HT-29 (cell line): ENCODE measurements around the gene PCNX3. TPM values are rescaled to one million over a fixed set of nuclear protein-coding genes. Genes with fewer than 3 reads are reported as not detected.

Experiments used
- DNase-seq: peaks from one replicate; pipeline ENCODE4 v3.0.0-alpha.2; 2015; ENCODE audit warnings: low spot score
- total RNA-seq: library from RNA; depleted of rRNA; stranded (reverse); fragments of >200 nt; shearing (Covaris generic); gene quantifications from 2 replicates; pipeline ENCODE4 v1.2.3, GENCODE V29; 2014; rRNA removed

PCNX3 gene
- 87.6 and 102 TPM in 2 replicates for total RNA-seq

DNA sequence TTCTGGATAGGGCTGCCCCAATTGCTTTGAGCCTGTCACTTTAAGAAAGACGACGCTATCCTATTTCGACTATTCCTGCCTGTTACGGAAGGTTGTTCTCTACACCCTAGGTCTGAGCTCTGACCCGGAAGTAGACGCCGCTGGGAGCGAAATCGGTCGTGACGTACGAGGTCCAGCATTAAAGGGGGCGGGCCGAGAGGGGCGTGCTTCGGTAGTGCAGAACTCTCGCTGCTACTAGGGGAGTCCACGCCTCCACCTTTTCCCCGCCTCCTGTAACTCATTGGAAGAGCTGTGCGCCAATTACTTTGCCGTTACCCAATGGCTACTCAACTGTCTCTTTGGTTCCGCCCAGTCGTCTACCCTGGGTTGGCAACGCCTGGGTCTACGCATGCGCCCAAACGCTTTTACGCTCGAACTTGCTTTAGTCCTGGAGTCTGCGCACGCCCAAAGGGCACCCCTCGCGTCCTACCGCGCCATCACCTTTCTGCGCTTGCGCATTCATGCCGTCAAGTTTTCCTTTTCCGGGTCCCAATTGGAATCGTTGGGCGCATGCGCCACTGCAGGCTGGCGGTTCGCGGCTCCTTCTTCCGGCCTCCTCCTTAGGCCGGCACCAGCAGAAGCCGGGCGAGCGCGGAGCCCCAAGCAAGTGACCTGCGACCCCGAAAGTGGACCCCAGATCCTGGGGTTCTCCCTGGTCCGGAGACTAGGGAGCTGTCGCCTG is at the start of gene PCNX3:
Gene PCNX3 (plus strand): TSS at position 548 of the 721 bp plus-strand sequence. CDS start 536 bp downstream, outside the sequence.
- DNase-seq: peak; percentile 100

DNA sequence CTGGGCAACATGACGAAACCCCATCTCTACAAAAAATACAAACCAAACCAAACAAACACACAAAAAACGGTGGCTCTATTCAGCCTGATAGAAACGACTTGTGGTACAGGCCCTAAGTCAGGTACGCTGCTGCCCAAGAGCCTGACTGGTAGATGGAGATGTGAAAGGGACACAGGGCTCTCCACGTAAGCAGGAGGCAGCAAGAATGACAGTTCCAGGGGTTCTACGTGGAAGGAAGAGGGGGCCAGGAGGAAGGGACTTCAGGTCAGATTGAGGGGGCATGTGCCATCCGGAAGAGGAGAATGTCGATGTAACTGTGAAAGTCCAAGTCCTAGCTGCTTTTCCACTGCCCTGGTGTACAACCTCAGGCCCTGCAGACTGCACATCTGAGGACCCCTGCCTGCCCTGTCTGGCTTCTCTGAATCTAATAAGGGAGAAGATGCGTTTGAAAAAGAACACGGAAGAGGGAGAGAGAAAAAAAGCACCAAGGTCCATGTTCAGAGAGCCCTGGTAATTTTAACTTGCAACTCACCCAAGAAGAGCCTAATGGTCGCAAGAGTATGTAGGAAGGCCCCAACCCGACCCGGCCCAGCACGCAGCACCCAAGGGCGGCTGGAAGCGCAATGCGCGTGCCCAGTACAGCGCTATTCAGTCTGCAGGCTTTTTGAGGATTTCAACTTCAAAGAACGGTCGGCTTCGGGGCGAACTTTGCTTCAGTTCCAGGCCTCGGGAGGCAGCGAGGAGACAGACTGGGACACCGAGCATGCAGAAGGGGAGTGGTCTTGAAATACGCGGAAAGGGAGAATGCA is 46.2 kb upstream of the PCNX3 start:
- peak; percentile 26 for DNase-seq

DNA sequence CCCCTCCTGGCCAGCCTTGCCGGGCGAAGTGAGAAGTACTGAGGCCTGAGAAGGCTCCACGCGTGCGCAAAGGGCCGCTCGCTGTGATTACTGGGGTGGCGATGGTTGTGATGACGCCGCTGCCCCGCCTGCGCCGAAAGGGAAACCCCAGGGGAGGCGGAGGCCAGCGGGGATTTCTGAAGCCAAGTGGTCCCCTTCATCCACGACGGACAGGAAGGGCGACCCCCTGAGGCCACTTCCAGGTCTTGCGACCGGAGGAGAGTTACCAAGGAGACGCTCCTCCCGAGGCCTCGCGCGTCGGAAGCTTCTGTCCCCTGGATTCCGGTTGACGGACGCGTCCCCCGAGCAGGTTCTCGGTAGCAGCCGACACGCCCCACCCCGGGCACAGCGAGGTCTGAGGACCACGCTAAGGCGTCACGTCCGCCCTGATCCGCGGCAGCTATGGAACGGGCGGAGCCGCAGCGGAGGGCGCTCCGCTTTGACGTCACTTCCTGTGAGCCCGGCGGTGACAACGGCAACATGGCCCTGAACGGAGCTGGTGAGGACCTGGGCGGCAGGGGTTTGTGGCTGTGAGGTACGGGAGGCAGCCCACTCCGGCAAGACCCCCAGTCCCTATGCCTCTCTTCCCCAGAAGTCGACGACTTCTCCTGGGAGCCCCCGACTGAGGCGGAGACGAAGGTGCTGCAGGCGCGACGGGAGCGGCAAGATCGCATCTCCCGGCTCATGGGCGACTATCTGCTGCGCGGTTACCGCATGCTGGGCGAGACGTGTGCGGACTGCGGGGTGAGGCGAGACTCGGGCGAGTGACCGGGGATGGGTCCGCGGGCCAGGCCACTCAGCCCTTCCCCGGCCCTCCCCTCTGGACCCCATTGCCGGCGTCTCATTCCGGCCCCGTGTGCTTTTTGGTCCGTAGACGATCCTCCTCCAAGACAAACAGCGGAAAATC is 45.3 kb upstream of the PCNX3 start, which contains the start of gene ZNRD2:
Gene ZNRD2 (plus strand): TSS at position 505 of the 946 bp plus-strand sequence. CDS start 15 bp downstream, at position 520.
- peak; percentile 99 for DNase-seq

DNA sequence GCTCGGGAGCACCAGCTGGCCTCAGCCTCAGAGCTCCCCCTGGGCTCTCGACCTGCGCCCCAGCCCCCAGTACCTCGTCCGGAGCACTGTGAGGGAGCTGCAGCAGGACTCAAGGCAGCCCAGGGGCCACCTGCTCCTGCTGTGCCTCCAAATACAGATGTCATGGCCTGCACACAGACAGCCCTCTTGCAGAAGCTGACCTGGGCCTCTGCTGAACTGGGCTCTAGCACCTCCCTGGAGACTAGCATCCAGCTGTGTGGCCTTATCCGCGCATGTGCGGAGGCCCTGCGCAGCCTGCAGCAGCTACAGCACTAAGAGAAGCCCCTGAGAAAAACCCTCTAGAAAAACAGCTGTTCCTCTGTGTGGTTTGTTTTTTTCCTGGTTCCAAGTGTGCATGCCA is 44.2 kb upstream of the PCNX3 start:
- DNase-seq: no peak

DNA sequence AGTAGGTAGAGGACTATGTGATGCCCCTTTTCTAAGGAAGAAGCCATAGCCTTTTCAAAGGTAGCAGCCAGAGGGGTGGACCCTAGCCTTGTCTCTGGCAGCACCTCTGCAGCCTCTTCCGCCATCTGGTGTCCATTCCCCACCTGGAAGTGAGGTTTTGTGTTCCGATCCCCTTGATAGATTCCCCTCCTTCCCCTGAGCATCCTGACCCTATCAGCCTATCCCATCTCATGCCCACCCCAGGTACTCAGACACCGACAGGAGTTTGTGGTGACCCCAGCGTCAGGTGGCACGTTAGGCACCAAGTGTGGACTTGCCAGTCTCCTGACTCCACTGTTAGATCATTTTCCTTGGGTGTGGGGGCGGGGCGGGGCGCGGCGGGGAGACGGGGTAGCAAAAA is 43.6 kb upstream of the PCNX3 start:
- DNase-seq: peak; percentile 90

DNA sequence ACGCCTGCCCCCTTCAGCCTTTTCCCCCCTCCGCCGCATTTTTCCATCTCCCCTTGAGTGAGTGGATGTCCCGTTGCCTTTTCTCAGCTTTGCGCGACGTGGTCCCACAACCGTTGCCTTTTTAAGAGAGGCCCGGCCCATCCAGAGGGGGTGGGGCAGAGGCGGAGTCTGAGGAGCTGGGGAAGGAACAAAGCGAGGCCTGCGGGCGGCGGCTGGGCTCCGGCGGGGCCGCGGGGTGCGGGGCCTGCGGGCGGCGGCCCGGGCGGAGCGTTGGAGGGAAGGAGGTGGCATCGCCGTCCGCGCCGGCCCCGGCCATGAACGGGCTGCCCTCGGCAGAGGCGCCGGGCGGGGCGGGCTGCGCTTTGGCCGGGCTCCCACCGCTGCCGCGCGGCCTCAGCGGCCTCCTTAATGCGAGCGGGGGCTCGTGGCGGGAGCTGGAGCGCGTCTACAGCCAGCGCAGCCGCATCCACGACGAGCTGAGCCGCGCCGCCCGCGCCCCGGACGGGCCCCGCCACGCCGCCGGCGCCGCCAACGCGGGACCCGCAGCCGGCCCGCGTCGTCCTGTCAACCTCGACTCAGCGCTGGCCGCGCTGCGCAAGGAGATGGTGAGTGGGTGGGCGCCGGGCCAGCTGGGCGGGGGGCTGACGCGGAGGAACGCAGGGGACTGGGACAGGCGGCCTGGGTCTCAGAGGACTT is 43.1 kb upstream of the PCNX3 start, which contains the start of gene FAM89B:
Gene FAM89B (plus strand): TSS at position 183 of the 696 bp plus-strand sequence. CDS start 132 bp downstream, at position 315.
- peak; percentile 90 for DNase-seq

DNA sequence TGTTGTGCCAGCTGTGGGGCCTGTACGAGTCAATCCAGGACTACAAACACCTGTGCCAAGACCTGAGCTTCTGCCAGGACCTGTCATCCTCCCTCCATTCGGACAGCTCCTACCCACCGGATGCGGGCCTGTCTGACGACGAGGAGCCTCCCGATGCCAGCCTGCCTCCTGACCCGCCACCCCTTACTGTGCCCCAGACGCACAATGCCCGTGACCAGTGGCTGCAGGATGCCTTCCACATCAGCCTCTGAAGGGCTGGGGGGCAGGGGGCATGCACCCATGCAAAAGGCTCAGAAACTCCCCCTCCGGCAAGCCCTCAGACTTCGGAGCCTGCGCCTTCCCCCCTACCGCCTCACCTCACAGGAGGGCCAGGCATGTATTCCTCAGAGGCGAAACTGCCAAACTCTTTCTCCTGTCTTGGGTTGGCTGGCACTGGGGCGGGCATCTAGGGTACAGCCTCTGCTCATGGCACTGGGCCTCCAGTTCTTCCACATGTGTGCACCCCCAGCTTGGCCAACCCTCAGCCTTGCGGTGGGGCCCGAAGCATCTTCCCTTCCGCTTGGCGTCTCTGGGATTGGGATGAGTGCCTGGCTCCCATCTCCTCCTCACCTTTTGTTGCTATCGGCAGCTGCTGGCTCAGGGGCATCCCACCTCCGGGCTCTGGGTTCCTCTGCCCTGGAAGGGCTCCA is 42.0 kb upstream of the PCNX3 start:
- no peak for DNase-seq

DNA sequence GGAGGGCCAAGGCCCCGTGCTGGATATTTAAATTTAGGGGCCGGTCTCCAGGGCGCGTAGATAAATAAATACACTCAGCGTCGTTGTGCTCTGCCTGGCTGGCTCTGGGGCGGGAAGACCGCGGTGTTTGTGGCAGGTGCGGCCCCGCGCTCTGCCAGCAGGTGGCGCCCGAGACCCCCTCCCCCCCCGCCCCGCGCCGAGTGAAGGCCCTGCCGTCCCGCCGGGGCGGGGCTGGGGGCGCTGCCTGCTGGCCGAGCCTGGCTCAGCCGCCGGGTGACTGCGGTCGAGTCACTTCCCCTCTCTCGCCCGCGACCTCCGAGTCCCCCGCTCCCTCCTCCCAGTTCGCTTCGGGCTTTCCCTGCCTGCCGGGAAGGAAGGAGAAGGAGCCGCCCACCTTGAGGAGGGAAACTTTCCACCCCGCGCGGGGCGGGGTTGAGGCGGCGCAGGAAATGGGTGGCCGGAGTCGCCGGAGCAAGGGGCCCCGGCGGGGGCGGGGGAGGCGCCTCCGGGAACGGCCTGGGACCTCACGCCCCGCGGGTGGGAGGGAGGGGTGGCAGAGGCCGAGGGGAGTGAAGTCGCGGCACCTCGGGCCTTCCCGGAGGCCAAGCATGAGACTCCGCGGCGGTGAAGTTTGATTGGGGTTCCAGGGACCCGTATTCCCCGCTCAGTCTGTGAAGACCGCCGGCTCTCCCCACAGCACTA is 41.3 kb upstream of the PCNX3 start:
- peak; percentile 94 for DNase-seq

DNA sequence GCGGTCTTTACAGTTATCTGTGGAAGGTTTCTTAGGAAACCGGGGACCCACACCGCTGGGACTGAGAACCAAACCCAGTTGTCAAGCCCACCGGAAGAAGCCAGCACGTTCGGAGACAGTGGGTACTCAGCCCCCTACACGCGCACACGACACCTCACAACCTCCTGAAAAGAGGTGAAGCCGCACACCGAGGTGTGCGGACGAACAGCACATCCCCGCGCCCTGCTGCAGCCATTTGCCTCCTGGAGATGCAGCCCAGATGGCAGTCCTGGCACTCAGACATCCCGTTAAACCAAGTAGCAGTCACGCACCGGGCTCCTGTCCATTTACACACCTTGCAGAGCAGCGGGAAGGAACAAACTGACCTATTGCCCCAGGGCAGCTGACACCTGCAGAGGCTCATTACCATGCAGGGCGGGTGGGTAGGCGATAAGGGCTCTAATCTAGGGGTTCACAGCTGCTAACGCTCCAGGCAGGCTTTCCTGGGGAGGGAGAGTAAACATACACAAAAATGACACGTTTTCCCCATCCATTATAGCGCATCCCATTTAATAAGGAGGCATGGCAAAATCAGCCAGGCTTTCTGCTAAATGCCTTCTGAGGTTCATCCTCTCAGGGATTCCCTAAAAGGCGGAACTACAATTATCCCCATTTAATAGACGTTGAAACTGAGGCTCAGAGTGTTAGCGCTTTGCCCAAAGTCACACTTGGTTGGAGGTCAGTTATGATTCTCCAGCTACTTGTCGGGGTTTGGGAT is 40.6 kb upstream of the PCNX3 start:
- DNase-seq: peak; percentile 73

DNA sequence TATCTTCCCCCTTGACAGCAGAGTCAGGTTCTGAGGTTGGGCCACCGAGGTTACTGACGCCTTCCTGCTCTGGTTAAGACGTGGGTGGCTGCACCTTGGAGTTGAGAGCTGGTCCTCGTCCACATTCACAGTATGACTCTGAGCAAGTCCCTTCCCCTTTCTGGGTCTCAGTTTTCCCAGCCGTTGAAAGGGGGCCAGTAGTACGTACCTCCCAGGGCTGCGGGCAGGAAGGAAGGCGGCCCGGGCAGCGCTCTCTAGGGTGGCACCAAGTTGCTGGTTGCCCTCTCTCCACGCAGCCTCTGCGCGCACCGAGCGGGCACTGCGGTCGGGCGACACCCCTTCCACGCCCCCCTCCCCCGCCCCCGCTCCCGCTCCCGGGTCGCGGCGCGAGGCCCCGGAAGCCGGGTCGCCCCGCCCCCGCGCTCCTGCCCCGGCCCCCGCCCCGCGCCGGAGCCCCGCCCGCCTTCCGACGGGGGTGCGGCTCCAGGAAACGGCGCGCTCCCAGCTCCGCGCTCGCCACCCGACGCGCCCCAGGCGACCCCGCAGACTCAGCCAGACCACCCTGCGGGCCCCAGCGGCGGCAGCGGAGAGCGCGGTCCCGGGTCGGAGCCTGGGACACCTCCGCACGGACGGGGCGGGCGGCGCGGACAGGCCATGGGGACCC is 39.9 kb upstream of the PCNX3 start, which contains the start of gene EHBP1L1:
Gene EHBP1L1 (plus strand): TSS at position 486 of the 664 bp plus-strand sequence. CDS start 250 bp downstream, outside the sequence.
- DNase-seq: peak; percentile 72

DNA sequence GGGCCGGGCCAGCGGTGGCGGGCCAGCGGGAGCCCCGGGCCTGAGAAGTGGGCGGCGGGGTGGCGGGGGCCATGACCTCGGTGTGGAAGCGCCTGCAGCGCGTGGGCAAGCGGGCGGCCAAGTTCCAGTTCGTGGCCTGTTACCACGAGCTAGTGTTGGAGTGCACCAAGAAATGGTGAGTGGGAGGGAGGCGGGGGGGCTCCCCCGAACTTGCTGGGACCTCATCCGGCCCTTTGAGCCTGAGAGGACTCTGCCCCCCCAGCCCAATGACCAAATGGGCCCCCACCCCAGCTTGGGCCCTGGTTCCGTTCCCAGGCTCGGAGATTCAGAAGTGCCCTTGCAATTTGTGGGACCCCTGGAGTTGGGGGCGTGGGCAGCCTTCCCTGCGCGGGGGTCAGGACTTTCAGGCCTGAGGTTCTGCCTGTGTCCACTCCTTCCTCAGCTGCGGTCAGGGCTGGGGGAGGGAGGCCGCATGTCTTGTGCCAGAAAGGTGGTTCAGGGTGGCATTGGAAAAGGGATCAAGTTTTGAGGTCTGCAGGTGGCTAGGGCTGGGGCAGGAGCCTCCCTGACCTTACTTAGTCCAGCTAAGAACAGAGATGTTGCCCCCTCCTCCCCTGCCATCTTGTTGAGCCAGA is 39.2 kb upstream of the PCNX3 start:
- DNase-seq: no peak

DNA sequence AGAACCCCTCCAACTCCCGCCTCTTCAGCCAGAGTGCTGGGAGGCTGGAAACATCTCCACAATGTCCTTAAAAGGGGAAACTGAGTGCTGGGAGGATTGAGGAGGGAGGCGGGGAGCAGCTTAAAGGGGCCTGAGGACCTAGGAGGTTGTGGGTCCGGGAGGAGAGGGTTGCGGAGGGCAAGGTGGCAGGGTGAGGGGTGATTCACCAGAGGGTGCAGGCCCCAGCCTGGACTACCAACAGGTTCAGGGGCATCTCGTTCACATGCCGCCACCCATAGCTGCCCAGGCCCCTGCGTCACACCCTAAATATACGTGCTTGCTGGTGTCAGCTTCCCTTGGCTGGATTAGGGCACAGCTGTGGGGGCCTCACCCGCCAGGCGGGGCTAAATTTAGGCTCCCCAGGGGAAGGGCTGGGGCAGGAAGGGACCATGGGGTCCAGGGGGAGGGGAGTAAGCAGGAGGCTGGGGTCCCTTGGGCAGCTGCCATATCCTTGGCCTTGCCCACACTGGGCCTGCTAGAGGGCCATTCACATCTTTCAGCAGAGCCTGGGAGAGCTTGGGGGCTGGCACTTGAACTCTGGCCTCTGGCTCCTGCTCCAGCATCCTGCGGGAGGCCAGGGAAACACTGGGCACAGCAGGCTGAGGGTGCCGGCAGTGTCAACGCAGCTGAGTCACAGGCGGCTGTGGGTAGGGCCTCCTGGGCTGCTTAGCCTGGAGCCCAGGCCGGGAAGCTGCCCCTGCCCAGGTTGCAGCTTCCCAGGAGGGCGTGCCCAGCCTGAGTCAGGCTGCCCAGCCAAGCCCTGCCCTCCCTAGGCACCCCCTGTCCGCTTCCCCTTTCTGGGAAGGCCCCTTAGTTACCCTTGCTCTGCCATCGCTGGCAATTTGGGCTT is 38.5 kb upstream of the PCNX3 start:
- DNase-seq: peak; percentile 79

DNA sequence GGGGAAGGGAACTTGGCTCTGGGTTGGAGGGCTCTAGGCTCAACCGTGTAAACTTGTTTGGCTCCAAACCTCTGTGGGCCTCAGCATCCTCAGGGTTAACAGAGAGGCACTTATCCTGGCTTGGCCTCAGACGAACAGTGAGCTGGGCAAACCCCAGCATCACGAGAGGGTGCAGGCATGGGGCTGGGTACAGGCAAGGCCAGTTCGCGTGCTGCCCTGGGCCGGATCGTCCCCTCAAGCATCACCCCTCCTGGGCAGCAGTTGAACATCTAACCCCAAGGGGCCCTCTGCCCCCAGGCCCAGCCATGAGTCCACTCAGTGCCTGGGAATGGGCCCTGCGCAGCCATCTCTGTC is 37.8 kb upstream of the PCNX3 start:
- no peak for DNase-seq

DNA sequence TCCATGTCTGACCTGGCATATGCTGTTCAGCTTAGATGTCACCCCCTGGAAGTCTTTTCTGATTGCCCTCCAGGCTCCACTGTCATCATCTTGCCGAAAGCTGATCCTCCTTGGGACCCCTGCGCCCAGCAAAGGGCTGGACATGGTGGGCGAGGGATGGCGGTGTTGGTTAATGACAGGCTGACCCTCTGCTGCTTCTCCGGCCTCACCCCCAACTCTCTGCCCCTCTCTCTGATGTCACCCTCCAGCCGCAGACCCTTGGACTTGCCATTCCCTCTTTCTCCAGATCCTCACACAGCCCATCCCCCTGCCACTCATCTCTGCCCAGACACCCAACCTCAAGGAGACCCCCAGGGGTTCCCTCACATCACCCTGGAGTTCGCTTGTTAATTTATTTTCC is 37.4 kb upstream of the PCNX3 start:
- DNase-seq: no peak

DNA sequence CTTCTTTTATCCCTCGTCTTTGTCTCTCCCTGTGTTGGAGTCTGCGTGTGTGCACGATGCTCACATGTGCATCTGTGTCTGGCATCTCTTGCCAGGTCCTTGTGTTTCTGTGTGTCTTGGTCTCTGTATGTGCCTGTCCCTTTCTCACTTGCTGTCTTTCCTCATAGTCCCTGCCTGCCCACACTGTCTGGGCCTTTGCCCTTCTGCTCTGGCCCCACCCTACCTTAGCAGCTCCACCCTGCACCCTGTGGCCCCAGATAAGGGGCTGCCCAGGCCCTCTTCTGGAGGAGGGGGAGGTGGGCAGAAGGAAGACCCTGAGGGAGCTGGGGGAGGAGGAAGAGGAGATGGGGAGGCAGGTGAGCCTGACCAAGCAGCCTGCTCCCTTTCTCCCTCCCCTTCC is 36.9 kb upstream of the PCNX3 start:
- no peak for DNase-seq

DNA sequence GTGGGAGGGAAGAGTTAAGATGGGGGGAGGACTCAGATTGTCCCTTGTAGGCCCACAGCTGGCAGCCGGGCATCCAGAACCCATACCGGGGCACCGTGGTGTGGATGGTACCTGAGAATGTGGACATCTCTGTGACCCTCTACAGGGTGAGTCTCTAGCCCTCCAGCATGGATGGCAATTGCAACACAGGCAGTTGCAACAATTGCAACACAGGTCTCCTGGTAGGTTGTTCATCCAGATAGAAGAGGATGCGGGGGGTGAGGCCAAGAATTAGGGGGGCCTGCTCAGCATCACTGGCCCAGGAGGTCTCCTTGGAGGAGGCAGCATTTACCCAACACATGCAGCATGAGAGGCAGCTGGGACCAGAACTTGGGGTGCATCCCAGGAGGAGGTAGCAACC is 36.3 kb upstream of the PCNX3 start:
- no peak for DNase-seq
